Esophagus muscularis mucosa (tissue), 3 donors: ENCODE results near the gene GLP2R.

Experiments used
- CTCF ChIP-seq, 3 experiments: fragments of 200-600 bp in 2 of 3; fragments of 450-650 bp in 1 of 3; sonication (generic) in 2 of 3; IDR thresholded peaks; one replicate each; pipeline ENCODE4 v1.5.1; 2017 to 2019; ENCODE audit warnings: antibody characterized with exemption in 3 of 3, mild to moderate bottlenecking in 2 of 3, moderate library complexity in 1 of 3
- POLR2A ChIP-seq: fragments of 450-650 bp; IDR thresholded peaks from one replicate; pipeline ENCODE4 v1.6.1; 2017; ENCODE audit warnings: antibody characterized with exemption, moderate library complexity, mild to moderate bottlenecking, low read depth
- POLR2AphosphoS5 ChIP-seq, 2 donors: sonication (generic); formaldehyde crosslinking; IDR thresholded peaks; one replicate each; pipeline ENCODE4 v1.6.1; 2017; ENCODE audit warnings: antibody characterized with exemption in 2 of 2

GRCh38 chr17:9898812-9899211, 73.1 kb downstream of the GLP2R start:
- no peak for TF ChIP-seq CTCF (IDR thresholded peaks at IDR 0.05)
- no peak for TF ChIP-seq POLR2A
- no peak for TF ChIP-seq POLR2AphosphoS5 (IDR thresholded peaks at IDR 0.05)
